GM19438 (cell line): Measurements from ENCODE around the gene XRCC1.

Experiments
- ATAC-seq: cut with Tn5 transposase; IDR thresholded peaks from one replicate; pipeline ENCODE4 v1.9.1; 2021; ENCODE audit warnings: low read depth; ENCODE audit not compliant: unreplicated experiment

Gene XRCC1

GRCh38 chr19:43575156-43575950, at the start of gene XRCC1, which contains the start of gene PINLYP:
Gene XRCC1 (minus strand): TSS chr19:43575527. CDS start chr19:43575458, 69 bp downstream.
Gene PINLYP (plus strand): TSS chr19:43575801. CDS start chr19:43577192, 1,391 bp downstream.
- ATAC-seq: peak; percentile 97

GRCh38 chr19:43624933-43625332, 49.6 kb upstream of the XRCC1 start:
- ATAC-seq: no peak

- no peak for ATAC-seq
Measured at GRCh38 chr19:43623889-43624670, 48.8 kb upstream of the XRCC1 start.

GRCh38 chr19:43622956-43623355, 47.6 kb upstream of the XRCC1 start:
- no peak for ATAC-seq

- ATAC-seq: no peak
Measured at GRCh38 chr19:43622070-43622469, 46.7 kb upstream of the XRCC1 start.

- ATAC-seq: no peak
Measured at GRCh38 chr19:43620061-43621001, 45.0 kb upstream of the XRCC1 start.

GRCh38 chr19:43619262-43620060, 44.1 kb upstream of the XRCC1 start, which contains the start of gene ZNF428:
Gene ZNF428 (minus strand): TSS chr19:43619629. CDS start chr19:43614304, 5,325 bp downstream.
- peak; percentile 76 for ATAC-seq

- peak; percentile 23 for ATAC-seq
Measured at GRCh38 chr19:43618921-43619261, 43.6 kb upstream of the XRCC1 start.

GRCh38 chr19:43616954-43617353, 41.6 kb upstream of the XRCC1 start:
- no peak for ATAC-seq

GRCh38 chr19:43616306-43616705, 41.0 kb upstream of the XRCC1 start:
- ATAC-seq: no peak

GRCh38 chr19:43612374-43612773, 37.0 kb upstream of the XRCC1 start:
- ATAC-seq: no peak

GRCh38 chr19:43611788-43612187, 36.5 kb upstream of the XRCC1 start, which contains the start of gene SRRM5:
Gene SRRM5 (plus strand): TSS chr19:43612088. CDS start chr19:43612122, 34 bp downstream.
- ATAC-seq: no peak

- no peak for ATAC-seq
Measured at GRCh38 chr19:43610493-43610892, 35.2 kb upstream of the XRCC1 start.

- no peak for ATAC-seq
Measured at GRCh38 chr19:43609872-43610271, 34.5 kb upstream of the XRCC1 start.

GRCh38 chr19:43607238-43608205, 32.2 kb upstream of the XRCC1 start:
- ATAC-seq: no peak

- no peak for ATAC-seq
Measured at GRCh38 chr19:43606569-43607229, 31.4 kb upstream of the XRCC1 start.

- no peak for ATAC-seq
Measured at GRCh38 chr19:43605875-43606568, 30.7 kb upstream of the XRCC1 start.
